RWPE2 (cell line): ENCODE measurements around the gene MAP7.

Experiments
- ATAC-seq: fragments of 200-7000 bp; cut with Tn5 transposase; 3 replicates; pipeline ENCODE4 v1.9.1; 2021; ENCODE audit warnings: low read depth
- DNase-seq: peaks from one replicate; pipeline ENCODE4 v3.0.0-alpha.2; 2020; ENCODE audit warnings: low spot score
- H3K27ac ChIP-seq: fragments of 450-650 bp; 2 replicates; pipeline ENCODE4 v1.5.1; 2017; ENCODE audit warnings: mild to moderate bottlenecking; ENCODE audit not compliant: poor library complexity, severe bottlenecking
- H3K27me3 ChIP-seq: fragments of 250-450 bp; sonication (Bioruptor Pico); 2 replicates; pipeline ENCODE4 v1.5.1; 2021; ENCODE audit warnings: mild to moderate bottlenecking, moderate library complexity; ENCODE audit not compliant: insufficient read depth, poor library complexity, severe bottlenecking
- H3K36me3 ChIP-seq: fragments of 250-450 bp; sonication (Bioruptor Pico); 2 replicates; pipeline ENCODE4 v1.5.1; 2020; ENCODE audit warnings: low read depth, mild to moderate bottlenecking, moderate library complexity
- H3K4me1 ChIP-seq: fragments of 250-450 bp; sonication (Bioruptor Pico); 2 replicates; pipeline ENCODE4 v1.5.1; 2021; ENCODE audit warnings: mild to moderate bottlenecking, moderate library complexity; ENCODE audit not compliant: insufficient read depth, poor library complexity, severe bottlenecking
- H3K4me3 ChIP-seq: fragments of 250-450 bp; sonication (Bioruptor Pico); 2 replicates; pipeline ENCODE4 v1.5.1; 2021; ENCODE audit warnings: mild to moderate bottlenecking, moderate library complexity; ENCODE audit not compliant: severe bottlenecking
- H3K9me3 ChIP-seq: fragments of 250-450 bp; sonication (Bioruptor Pico); 2 replicates; pipeline ENCODE4 v1.5.1; 2021; ENCODE audit warnings: mild to moderate bottlenecking, moderate library complexity; ENCODE audit not compliant: severe bottlenecking
- TF ChIP-seq, protein P1 (sequence below): fragments of 450-650 bp; IDR thresholded peaks from one replicate; pipeline ENCODE4 v1.5.1; 2017; ENCODE audit warnings: mild to moderate bottlenecking, moderate library complexity; ENCODE audit not compliant: poor library complexity, severe bottlenecking

MAP7 gene

DNA sequence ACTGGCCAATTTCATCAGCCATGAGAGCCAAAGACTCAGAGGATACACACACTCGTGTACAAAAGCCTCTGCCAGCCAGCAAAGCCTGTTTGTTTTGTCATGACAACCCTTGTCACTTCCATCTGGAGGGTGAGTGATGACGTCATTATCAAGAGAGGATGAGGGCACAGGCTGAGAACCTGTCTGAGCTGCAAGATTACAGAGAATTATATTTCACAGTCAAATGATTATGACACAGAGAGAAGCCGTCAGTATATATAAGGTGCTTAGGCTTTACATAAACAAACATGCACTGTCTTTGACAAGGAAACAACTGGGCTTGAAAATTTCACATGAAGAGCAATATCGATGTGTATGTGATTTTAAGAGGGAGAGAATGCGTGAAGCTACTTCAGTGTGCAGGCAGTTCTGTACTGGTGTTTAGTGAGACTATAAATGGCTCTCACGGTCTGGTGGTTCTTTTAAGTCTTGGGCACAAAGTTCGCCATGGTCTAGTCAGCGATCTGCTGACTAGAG is 224.1 kb downstream of the MAP7 start:
- TF ChIP-seq, protein P1, sequence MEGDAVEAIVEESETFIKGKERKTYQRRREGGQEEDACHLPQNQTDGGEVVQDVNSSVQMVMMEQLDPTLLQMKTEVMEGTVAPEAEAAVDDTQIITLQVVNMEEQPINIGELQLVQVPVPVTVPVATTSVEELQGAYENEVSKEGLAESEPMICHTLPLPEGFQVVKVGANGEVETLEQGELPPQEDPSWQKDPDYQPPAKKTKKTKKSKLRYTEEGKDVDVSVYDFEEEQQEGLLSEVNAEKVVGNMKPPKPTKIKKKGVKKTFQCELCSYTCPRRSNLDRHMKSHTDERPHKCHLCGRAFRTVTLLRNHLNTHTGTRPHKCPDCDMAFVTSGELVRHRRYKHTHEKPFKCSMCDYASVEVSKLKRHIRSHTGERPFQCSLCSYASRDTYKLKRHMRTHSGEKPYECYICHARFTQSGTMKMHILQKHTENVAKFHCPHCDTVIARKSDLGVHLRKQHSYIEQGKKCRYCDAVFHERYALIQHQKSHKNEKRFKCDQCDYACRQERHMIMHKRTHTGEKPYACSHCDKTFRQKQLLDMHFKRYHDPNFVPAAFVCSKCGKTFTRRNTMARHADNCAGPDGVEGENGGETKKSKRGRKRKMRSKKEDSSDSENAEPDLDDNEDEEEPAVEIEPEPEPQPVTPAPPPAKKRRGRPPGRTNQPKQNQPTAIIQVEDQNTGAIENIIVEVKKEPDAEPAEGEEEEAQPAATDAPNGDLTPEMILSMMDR: no peak
- Histone ChIP-seq H3K36me3 (no peaks in the 10 kb centered on the region), H3K9me3 (no peaks in the 10 kb centered on the region), H3K4me1 (no peaks in the 10 kb centered on the region), H3K27ac (no peak overlapping the region), H3K27me3 (no peaks in the 10 kb centered on the region), H3K4me3 (no peak overlapping the region)
- DNase-seq (no peak), ATAC-seq (no peak)

- Histone ChIP-seq H3K27me3 (no peaks in the 10 kb centered on the region), H3K36me3 (no peaks in the 10 kb centered on the region), H3K4me3 (no peak overlapping the region), H3K4me1 (no peaks in the 10 kb centered on the region), H3K9me3 (no peaks in the 10 kb centered on the region), H3K27ac (no peak overlapping the region)
- TF ChIP-seq, protein P1: no peak
- DNase-seq: no peak
- no peak for ATAC-seq
These were observed 225.4 kb downstream of the MAP7 start for GRCh38 chr6:136324686-136325380.

- H3K4me3 ChIP-seq: no peak overlapping the region
- no peaks in the 10 kb centered on the region for H3K36me3 ChIP-seq
- H3K27ac ChIP-seq: no peak overlapping the region
- H3K9me3 ChIP-seq: no peaks in the 10 kb centered on the region
- H3K4me1 ChIP-seq: no peaks in the 10 kb centered on the region
- no peak for DNase-seq
- TF ChIP-seq, protein P1: no peak
- H3K27me3 ChIP-seq: no peaks in the 10 kb centered on the region
- no peak for ATAC-seq
These were observed 226.7 kb downstream of the MAP7 start for GRCh38 chr6:136323431-136324112.

DNA sequence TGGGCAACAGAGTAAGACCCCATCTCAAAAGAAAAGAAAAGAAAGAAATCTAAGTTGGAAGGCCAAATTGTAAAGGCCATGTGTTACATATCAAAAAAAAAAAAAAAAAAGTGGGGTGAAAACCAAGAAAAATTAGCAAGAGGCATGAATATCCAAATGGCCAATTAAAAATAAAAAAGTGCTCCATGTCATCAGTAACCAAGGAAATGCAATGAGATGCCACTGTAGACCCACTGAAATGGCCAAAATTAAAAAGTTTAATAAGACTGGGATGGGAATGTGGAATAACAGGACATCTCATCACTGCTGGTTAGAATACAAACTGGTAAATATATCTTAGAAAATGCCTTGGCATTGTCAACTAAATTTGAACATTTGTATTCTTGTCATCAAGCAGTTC is 230.5 kb downstream of the MAP7 start:
- Histone ChIP-seq H3K4me1 (no peaks in the 10 kb centered on the region), H3K36me3 (no peaks in the 10 kb centered on the region), H3K27ac (no peak overlapping the region), H3K27me3 (no peaks in the 10 kb centered on the region), H3K4me3 (no peak overlapping the region), H3K9me3 (no peaks in the 10 kb centered on the region)
- ATAC-seq (no peak), DNase-seq (no peak)
- TF ChIP-seq, protein P1: no peak

- H3K27ac ChIP-seq: no peak overlapping the region
- H3K9me3 ChIP-seq: no peaks in the 10 kb centered on the region
- no peak for DNase-seq
- no peak overlapping the region for H3K4me3 ChIP-seq
- no peaks in the 10 kb centered on the region for H3K36me3 ChIP-seq
- H3K27me3 ChIP-seq: no peaks in the 10 kb centered on the region
- ATAC-seq: no peak
- no peaks in the 10 kb centered on the region for H3K4me1 ChIP-seq
- TF ChIP-seq, protein P1: no peak
These were observed 231.5 kb downstream of the MAP7 start for GRCh38 chr6:136318676-136319075.
